OCI-M2 (cell line): ENCODE data around the gene RASSF4.

Source experiments
- DNase-seq: peaks from one replicate; lab custom pipeline; 2025; ENCODE audit not compliant: unreplicated experiment; lab: John Stamatoyannopoulos, UW

RASSF4 gene

DNA sequence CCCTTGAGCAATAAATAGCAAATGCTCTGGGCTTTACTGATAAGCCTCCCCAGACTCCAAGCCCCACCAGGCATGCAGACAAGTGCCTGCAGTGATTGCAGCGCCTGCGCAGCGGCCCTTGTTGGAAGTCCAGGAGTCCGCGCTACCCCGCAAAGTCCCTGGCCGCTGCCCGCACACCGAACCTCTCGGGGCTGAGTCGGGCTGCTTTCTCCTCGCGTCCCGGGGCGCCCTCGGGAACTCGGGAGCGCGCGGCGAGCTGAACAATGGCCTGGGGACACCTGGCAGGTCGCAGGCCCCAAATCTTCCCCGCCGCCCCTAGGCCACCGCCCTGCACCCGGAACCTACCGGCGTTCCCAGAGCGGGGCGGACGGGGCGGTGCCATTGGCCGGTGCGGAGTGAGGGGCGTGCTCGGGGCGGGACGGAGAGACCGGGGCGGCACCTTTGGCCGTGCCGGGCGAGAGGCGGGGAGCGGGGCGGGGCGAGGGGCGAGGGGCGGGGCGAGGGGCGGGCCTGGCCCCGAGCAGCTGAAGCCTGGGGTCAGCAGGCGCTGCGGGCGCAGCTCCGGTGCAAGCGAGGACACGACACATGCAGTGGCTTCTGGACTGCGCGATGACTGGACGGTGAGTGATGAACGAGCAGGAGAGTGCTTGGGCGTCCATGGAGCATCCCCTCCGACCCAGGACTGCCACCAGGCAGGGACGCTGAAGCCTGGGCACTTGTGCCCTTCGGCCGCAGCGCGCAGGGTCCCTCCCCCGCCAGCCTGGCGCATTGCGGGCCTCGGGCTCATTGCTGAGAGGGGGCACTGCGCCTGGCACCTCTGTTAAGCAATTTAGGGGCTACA lies at the start of gene RASSF4:
RASSF4 (plus strand) TSS at position 556 of the 841 bp plus-strand sequence. CDS start 10,401 bp downstream, outside the sequence.
- no peak for DNase-seq

- no peak for DNase-seq
These were observed 49.7 kb upstream of the RASSF4 start for GRCh38 chr10:44909910-44910309.

- DNase-seq = no peak
These were observed 49.0 kb upstream of the RASSF4 start for GRCh38 chr10:44910602-44911001.

DNA sequence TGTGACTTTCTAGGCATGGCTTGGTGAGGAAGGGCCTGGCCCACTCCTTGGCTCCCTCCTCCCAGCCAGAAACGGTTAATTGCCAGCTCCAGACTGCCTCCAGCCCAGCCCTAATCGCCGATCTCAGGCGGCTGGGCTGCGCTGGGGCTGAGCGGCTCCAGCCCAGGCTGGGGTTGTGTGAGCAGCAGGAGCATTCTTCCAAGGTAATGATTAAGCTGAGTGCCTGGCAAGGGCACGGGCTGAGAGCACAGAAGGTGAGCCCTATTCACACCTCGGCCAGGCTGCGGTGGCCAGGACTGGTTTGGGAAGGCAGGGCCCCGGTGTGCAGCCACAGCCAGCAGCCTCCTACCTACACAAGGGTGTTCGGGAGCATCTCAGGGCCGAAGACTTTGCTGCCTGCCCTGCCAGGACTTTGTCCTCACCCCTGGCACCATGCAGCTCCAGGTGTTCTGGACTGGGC lies 48.5 kb upstream of the RASSF4 start, which contains the start of gene TMEM72:
TMEM72 (plus strand) TSS at position 257 of the 460 bp plus-strand sequence; CDS start at position 433, 176 bp downstream.
- no peak for DNase-seq

DNA sequence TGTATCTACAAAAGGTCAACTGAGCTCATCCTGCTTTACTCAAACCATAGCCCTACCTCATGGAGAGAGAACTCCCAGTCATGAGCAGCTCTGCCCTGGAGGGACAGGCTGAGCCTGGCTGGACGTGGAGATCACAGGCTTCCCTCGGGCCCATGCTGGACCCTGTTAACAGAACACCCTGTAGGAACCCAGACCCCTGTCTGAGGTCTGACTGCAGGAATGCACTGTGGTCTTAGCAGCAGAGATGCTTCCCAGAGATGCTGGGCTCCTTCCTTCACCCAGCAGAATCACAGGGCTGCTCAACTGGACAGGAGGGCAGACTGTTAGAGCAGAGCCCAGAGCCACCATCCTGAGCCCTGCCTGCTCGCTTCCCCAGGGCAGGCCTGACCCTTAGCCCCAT lies 47.7 kb upstream of the RASSF4 start:
- no peak for DNase-seq

- no peak for DNase-seq
These were observed 46.1 kb upstream of the RASSF4 start for GRCh38 chr10:44913350-44914081.

DNA sequence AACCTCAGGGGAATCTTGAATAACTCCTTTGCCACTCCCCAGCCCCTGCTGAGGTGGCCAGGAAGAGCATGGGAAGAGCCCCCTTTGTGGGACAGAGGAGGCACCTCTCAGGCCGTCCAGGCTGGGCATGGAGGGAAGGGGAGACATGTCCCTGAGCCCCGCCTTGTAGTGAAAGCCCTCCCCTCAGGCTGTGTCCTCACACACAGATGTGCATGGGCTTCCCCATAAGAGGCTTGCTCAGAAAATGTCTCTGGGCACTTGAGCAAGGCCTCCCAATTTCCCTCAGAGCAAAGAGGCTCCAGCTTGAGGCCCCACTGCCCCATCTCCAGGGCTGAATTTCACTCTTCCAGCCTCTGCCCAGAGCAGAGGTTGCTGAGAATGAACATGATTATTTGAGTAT lies 44.7 kb upstream of the RASSF4 start:
- DNase-seq = no peak

GRCh38 chr10:44916429-44916828 lies 43.2 kb upstream of the RASSF4 start:
- no peak for DNase-seq

- DNase-seq = no peak
These were observed 41.8 kb upstream of the RASSF4 start for GRCh38 chr10:44917848-44918247.

GRCh38 chr10:44920252-44920651 lies 39.4 kb upstream of the RASSF4 start:
- DNase-seq = no peak

DNA sequence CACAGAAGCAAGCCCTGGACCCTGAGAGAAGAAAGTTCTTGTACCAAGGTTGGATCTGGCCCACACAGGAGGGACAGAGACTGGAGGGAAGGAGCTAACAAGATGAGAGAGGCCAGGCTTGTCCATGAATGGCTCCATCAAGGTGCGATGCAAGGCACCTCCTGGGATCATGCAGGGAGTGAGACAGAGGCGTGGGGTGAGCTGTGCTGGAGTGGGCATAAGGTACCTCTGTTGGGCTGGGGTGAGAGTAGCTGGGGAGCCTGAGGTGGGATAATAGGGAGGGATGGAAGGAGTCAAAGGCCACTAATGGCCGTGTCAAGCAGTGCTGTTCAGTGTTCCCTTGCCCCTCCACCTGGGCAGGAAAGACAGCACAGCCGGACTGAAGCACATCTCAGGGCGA lies 38.5 kb upstream of the RASSF4 start:
- no peak for DNase-seq

DNA sequence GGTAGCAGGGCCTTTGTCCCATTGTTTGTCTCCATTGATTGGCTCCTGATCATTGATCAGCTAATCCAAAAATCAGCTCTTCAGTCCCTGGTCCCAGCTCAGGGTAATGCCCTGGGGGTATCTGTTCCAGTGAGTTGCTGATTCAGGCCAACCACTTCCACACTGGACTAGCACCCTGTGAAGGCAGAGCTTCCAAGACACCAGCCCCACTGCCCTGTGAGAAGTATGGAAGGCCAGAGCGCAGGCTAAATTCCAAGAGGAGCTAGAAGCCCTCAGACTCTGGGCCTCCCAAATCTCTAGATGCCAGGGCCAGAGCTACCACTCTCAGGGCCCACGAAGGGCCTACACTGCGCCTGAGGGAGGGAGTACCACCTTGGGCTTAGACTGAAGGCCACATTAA lies 38.1 kb upstream of the RASSF4 start:
- no peak for DNase-seq

DNA sequence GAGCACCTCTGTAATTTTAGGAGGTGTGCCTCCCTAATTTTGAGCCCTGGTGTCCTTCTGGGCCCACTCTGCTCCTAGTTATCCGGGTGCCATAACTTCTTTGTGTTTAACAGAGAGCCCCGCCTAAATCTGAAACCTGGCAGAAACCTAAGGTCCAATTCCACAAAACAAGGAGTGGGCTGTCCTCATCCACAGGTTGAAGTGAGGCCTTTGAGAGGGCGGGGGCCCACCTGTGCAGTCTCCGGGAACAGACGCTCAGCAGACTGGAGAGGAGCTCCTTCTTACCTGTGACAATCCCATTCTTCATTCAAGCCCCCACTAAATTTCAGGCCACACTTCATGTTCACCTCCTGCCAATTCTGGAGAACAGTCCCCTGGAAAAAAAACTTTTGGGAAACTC lies 37.6 kb upstream of the RASSF4 start:
- DNase-seq = no peak

GRCh38 chr10:44922796-44923545 lies 36.6 kb upstream of the RASSF4 start:
- DNase-seq = no peak

GRCh38 chr10:44923611-44924010 lies 36.0 kb upstream of the RASSF4 start:
- DNase-seq = no peak

DNA sequence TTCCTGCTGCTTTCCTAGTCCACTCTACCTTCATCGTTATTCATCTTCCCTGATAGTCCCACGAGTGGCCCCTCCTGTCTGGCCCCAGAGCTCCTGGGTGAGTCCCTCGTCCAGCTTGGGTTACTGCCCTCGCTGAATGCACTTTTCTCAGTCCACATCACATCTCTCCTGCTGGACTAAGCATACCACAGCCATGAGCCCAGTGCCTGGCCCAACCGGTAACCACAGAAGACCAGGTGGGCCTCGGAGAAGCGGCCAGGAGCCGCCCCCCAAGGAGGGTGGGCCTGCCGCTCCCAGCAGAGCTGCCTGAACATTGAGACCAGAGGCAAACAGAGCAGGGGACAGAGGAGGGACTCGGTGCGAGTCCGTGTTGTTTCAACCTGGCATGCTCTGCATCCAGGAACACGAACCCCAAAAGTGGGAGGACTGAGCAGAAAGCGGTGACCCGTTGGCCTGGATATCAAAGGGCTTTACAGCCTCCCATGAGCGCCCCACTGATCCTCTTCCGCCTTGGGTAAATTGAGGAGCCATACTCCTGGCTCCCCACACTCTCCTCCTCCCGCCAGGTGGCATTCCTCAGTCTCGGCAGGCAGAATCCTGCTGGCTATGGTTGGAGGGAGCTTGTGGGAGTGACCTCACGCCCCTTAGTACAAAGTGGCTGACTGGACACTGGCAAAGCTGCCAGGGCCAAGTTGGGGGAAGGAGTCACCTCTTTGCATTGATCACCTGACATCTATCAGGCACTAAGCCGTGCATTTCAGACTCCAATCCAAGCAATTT lies 35.2 kb upstream of the RASSF4 start:
- no peak for DNase-seq

GRCh38 chr10:44925224-44925623 lies 34.4 kb upstream of the RASSF4 start:
- DNase-seq = no peak

DNA sequence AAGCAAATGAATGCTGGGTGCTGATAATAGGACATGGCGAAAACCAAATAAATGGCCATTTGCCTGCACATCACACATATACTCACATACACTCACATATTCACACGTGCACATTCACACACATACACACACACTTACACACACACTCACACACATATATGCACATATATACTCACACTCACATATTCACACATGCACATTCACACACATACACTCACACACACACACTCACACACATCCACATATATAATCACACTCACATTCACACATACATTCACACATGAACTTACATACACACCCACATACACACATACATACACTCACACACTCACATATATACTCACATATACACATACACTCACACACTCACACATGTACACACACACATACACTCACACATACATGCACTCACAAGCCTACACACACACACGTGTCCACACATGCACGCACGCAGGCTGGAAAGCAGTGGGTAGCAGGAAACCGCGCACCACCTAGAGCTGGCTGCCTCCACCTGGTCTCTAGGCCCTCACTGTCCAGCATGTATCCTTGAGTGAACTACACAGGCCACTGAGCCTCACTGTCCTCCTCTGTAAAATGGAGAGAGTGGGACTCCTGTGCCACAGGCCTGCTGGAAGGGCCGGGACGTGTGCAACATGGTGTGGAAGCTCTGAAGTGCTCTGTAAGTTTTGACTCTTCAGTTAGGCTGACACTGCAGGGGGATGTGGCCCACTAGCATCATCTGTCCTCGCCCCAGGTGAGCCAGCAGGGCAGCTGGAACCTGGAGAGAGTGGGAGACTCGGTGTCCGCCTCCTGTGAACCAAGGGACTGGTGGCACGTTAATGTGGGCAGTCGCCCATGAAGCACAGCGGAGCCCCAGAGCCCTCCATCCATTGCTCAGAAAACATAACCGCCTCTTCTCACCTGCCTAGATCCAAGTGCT lies 33.5 kb upstream of the RASSF4 start:
- DNase-seq = no peak

DNA sequence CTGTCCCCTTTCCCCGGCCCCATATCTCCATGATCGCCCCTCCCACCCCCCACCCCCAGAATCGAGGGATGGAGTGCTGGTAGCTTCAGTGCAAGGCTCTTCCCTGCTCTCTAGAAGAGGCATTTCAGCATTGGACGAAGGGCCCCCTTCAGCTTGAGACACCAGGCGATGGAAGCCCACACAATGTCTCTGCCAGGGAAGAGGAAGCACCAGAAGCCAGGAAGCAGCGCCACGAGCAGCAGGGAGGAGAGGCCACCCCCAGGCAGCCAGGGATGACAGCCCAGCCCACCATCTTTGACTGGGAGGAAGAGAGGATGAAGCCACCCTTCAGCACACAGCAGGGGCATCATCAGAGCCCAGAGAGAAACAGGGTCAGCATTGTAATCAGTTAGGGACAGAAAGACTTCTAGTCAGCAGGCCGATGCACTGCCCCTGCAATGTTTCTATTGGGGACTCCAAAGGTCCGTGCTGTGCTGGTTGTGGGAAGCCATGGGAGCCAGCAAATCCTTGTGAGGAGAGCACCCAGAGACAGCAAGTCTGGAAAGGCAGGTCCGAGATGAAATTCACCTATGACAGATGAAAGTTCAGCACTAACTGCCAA lies 32.8 kb upstream of the RASSF4 start:
- DNase-seq = no peak
